ENCODE results near the gene SUSD2. TPM values are rescaled to one million over a fixed set of nuclear protein-coding genes. Genes with fewer than 3 reads are reported as not detected.

SUSD2 gene
- total RNA-seq, 1 donor from 2014 or later, result under 0.01 TPM

GRCh38 chr22:24183321-24184031, 2.2 kb downstream of the SUSD2 start:
- no peaks in the 10 kb centered on the region for H3K36me3 ChIP-seq (ENCODE audit: control insufficient read depth, insufficient read depth, low read length)
- no peak overlapping the region for H3K4me3 ChIP-seq (ENCODE audit: low read depth, low read length)
- TF ChIP-seq CTCF (IDR thresholded peaks at IDR 0.05; ENCODE audit: insufficient read depth, low read length, severe bottlenecking), result no peak
- no peaks in the 10 kb centered on the region for H3K27me3 ChIP-seq (ENCODE audit: control insufficient read depth, insufficient read depth, low read length)
- no peak for FAIRE-seq
- no peak for DNase-seq (ENCODE audit: low read depth)

GRCh38 chr22:24184057-24184798, 2.9 kb downstream of the SUSD2 start:
- DNase-seq (ENCODE audit: low read depth) (no peak), FAIRE-seq (no peak)
- no peak for TF ChIP-seq CTCF (IDR thresholded peaks at IDR 0.05; ENCODE audit: insufficient read depth, low read length, severe bottlenecking)
- Histone ChIP-seq H3K27me3 (ENCODE audit: control insufficient read depth, insufficient read depth, low read length) (no peaks in the 10 kb centered on the region), H3K36me3 (ENCODE audit: control insufficient read depth, insufficient read depth, low read length) (no peaks in the 10 kb centered on the region), H3K4me3 (ENCODE audit: low read depth, low read length) (no peak overlapping the region)

- DNase-seq (ENCODE audit: low read depth) (no peak), FAIRE-seq (no peak)
- TF ChIP-seq CTCF (IDR thresholded peaks at IDR 0.05; ENCODE audit: insufficient read depth, low read length, severe bottlenecking), result no peak
- H3K4me3 ChIP-seq (ENCODE audit: low read depth, low read length), result no peak overlapping the region
- H3K27me3 ChIP-seq (ENCODE audit: control insufficient read depth, insufficient read depth, low read length), result no peaks in the 10 kb centered on the region
- no peaks in the 10 kb centered on the region for H3K36me3 ChIP-seq (ENCODE audit: control insufficient read depth, insufficient read depth, low read length)
These were observed 3.8 kb downstream of the SUSD2 start for GRCh38 chr22:24185001-24185500.

GRCh38 chr22:24185501-24186351, 4.4 kb downstream of the SUSD2 start:
- Histone ChIP-seq H3K27me3 (ENCODE audit: control insufficient read depth, insufficient read depth, low read length) (no peaks in the 10 kb centered on the region), H3K4me3 (ENCODE audit: low read depth, low read length) (no peak overlapping the region), H3K36me3 (ENCODE audit: control insufficient read depth, insufficient read depth, low read length) (no peaks in the 10 kb centered on the region)
- FAIRE-seq (no peak), DNase-seq (ENCODE audit: low read depth) (no peak)
- TF ChIP-seq CTCF (IDR thresholded peaks at IDR 0.05; ENCODE audit: insufficient read depth, low read length, severe bottlenecking), result no peak

- DNase-seq (ENCODE audit: low read depth) (no peak), FAIRE-seq (no peak)
- TF ChIP-seq CTCF (IDR thresholded peaks at IDR 0.05; ENCODE audit: insufficient read depth, low read length, severe bottlenecking), result no peak
- Histone ChIP-seq H3K4me3 (ENCODE audit: low read depth, low read length) (no peak overlapping the region), H3K27me3 (ENCODE audit: control insufficient read depth, insufficient read depth, low read length) (no peaks in the 10 kb centered on the region), H3K36me3 (ENCODE audit: control insufficient read depth, insufficient read depth, low read length) (no peaks in the 10 kb centered on the region)
These were observed 5.1 kb downstream of the SUSD2 start for GRCh38 chr22:24186352-24186740.

Measured in bronchial epithelial cell (primary cell).